Ovary (tissue), 9 donors: ENCODE data around the gene TET1. TPM values are rescaled to one million over a fixed set of nuclear protein-coding genes. Genes with fewer than 3 reads are reported as not detected.

Source experiments
- DNase-seq, 5 donors: peaks; one replicate each; pipeline ENCODE4 v3.0.0-alpha.2; 2019 to 2020
- H3K27ac ChIP-seq, 2 donors: fragments of 200-600 bp; one replicate each; pipeline versions ENCODE4 v1.5.1 to v1.8.0; 2019 to 2022
- H3K27me3 ChIP-seq: fragments of 200-600 bp; one replicate; pipeline ENCODE4 v1.8.0; 2022
- H3K36me3 ChIP-seq: fragments of 200-600 bp; sonication (generic); one replicate; pipeline ENCODE4 v1.5.1; 2019
- H3K4me1 ChIP-seq: one replicate; pipeline ENCODE4 v1.8.1; 2013; ENCODE audit warnings: mild to moderate bottlenecking, moderate library complexity; ENCODE audit not compliant: insufficient read depth
- H3K4me3 ChIP-seq: fragments of 200-600 bp; sonication (generic); one replicate; pipeline ENCODE4 v1.5.1; 2017
- H3K9me3 ChIP-seq, 2 donors: fragments of 200-600 bp in 1 of 2; sonication (generic) in 1 of 2; one replicate each; pipeline versions ENCODE4 v1.5.1 to v1.8.1; 2013 to 2019; ENCODE audit warnings: mild to moderate bottlenecking in 1 of 2, moderate library complexity in 1 of 2
- CTCF ChIP-seq, 3 donors: fragments of 450-650 bp in 2 of 3; fragments of 200-600 bp in 1 of 3; IDR thresholded peaks; one replicate each; pipeline versions ENCODE4 v1.5.1 to v1.8.0; 2016 to 2022; ENCODE audit warnings: antibody characterized with exemption in 3 of 3, mild to moderate bottlenecking in 1 of 3
- EP300 ChIP-seq: sonication (generic); formaldehyde crosslinking; IDR thresholded peaks from one replicate; pipeline ENCODE4 v1.6.1; 2017; ENCODE audit warnings: antibody characterized with exemption
- POLR2A ChIP-seq: fragments of 450-650 bp; IDR thresholded peaks from one replicate; pipeline ENCODE4 v1.6.1; 2017; ENCODE audit warnings: antibody characterized with exemption, mild to moderate bottlenecking, moderate library complexity
- WGBS, 3 donors: extraction: QIAGEN DNeasy Blood & Tissue Kit in 1 of 3; methylation state at CpG; one replicate each; pipeline versions ENCODE4 v1.1.5 to v1.1.7; 2013 to 2017; 5-methylcytosine and 5-hydroxymethylcytosine counted together
- intact Hi-C, 4 donors: fragments of 100-400 bp; cut with DNase I; formaldehyde crosslinking; loops; one replicate each; pipeline versions ENCODE4 v1.11.0 to v1.15.1; 2022 to 2023
- polyA plus RNA-seq, 2 donors: library from polyadenylated mRNA; stranded (reverse); fragments of 200-250 nt in 1 of 2; fragments of 350-450 nt in 1 of 2; fragmentation: Illumina TruSeq in 1 of 2; extraction: RNeasy Lipid Tissue Mini Kit (QIAGEN cat#74804) in 1 of 2; gene quantifications; one replicate each; pipeline ENCODE4 v1.2.3, GENCODE V29; 2013 to 2014
- total RNA-seq, 7 donors: library from RNA; depleted of rRNA in 2 of 7; stranded (reverse); fragments of >200 nt in 2 of 7; fragmentation: NEBNext Ultra II Directional in 3 of 7; extraction: Animal tissue kit (Norgen Biotek cat#: 25700) in 3 of 7; gene quantifications; one replicate each; pipeline versions ENCODE4 v1.1.0 to v1.2.4, GENCODE V29; 2016 to 2023
- donor health status: DM: no; HTN: no; CAD: no; lungs with moderate emphysema.
- donor health status: DM: no; HTN: no; CAD: no.
- donor health status: Bipolar disorder and iron deficiency.
- donor health status: DM: yes; HTN: yes; CAD: no.
- donor health status: DM: no; HTN: no; CAD: no.
- donor health status: DM: yes; HTN: yes; CAD: no.

TET1 gene
- total and polyA plus RNA-seq, 9 donors: 0.69 to 7.0 (median 5.3) TPM

- H3K4me3 ChIP-seq: no peak overlapping the region
- WGBS, 3 donors: 67 to 88% (median 81%) methylated on average over 5 of the region's 5 CpGs
These were observed 108.1 kb downstream of the TET1 start for GRCh38 chr10:68668231-68668630.

GRCh38 chr10:68668972-68669371, 108.8 kb downstream of the TET1 start:
- 90 to 97% (median 93%) methylated on average over 4 of the region's 4 CpGs for WGBS, 3 donors
- H3K4me3 ChIP-seq: no peak overlapping the region

More at GRCh38 chr10:68668231-68668630, 108.1 kb downstream of the TET1 start:
- intact Hi-C loops: no loop called here
- DNase-seq: no peak
- Histone ChIP-seq H3K4me1 (no peaks in the 10 kb centered on the region), H3K36me3 (no peaks in the 10 kb centered on the region), H3K9me3 (no peaks in the 10 kb centered on the region), H3K27me3 (no peaks in the 10 kb centered on the region), H3K27ac (no peak overlapping the region)
- no peak for TF ChIP-seq EP300
- no peak for TF ChIP-seq POLR2A
- no peak for TF ChIP-seq CTCF (IDR thresholded peaks at IDR 0.05)

GRCh38 chr10:68684413-68684812, 124.3 kb downstream of the TET1 start:
- intact Hi-C loops: no loop called here
- Histone ChIP-seq H3K4me1 (no peaks in the 10 kb centered on the region), H3K4me3 (no peak overlapping the region), H3K36me3 (no peaks in the 10 kb centered on the region), H3K9me3 (no peaks in the 10 kb centered on the region), H3K27me3 (no peaks in the 10 kb centered on the region), H3K27ac (no peak overlapping the region)
- DNase-seq: no peak
- 85 to 92% (median 90%) methylated on average over 3 of the region's 3 CpGs for WGBS, 3 donors
- TF ChIP-seq CTCF (IDR thresholded peaks at IDR 0.05) (no peak), EP300 (no peak), POLR2A (no peak)

More at GRCh38 chr10:68668972-68669371, 108.8 kb downstream of the TET1 start:
- Histone ChIP-seq H3K27ac (no peak overlapping the region), H3K9me3 (no peaks in the 10 kb centered on the region), H3K27me3 (no peaks in the 10 kb centered on the region), H3K4me1 (no peaks in the 10 kb centered on the region), H3K36me3 (no peaks in the 10 kb centered on the region)
- no peak for TF ChIP-seq CTCF (IDR thresholded peaks at IDR 0.05)
- TF ChIP-seq POLR2A: no peak
- TF ChIP-seq EP300: no peak
- no peak for DNase-seq
- intact Hi-C loops: no loop called here

- Histone ChIP-seq H3K4me3 (no peak overlapping the region), H3K27me3 (no peaks in the 10 kb centered on the region), H3K27ac (no peak overlapping the region), H3K4me1 (no peaks in the 10 kb centered on the region), H3K36me3 (no peaks in the 10 kb centered on the region), H3K9me3 (no peaks in the 10 kb centered on the region)
- TF ChIP-seq POLR2A (no peak), CTCF (IDR thresholded peaks at IDR 0.05) (no peak), EP300 (no peak)
- intact Hi-C loops: no loop called here
- 92 to 100% (median 93%) methylated on average over 1 of the region's 1 CpG for WGBS, 3 donors
- no peak for DNase-seq
These were observed 135.9 kb downstream of the TET1 start for GRCh38 chr10:68696018-68696417.

- intact Hi-C loops: no loop called here
These were observed 137.0 kb downstream of the TET1 start for GRCh38 chr10:68697106-68697505.

More at GRCh38 chr10:68697106-68697505, 137.0 kb downstream of the TET1 start:
- Histone ChIP-seq H3K36me3 (no peaks in the 10 kb centered on the region), H3K27me3 (no peaks in the 10 kb centered on the region), H3K9me3 (no peaks in the 10 kb centered on the region), H3K27ac (no peak overlapping the region), H3K4me1 (no peaks in the 10 kb centered on the region), H3K4me3 (no peak overlapping the region)
- TF ChIP-seq POLR2A (no peak), CTCF (IDR thresholded peaks at IDR 0.05) (no peak), EP300 (no peak)
- WGBS, 3 donors: 89 to 100% (median 100%) methylated on average over 1 of the region's 1 CpG
- DNase-seq: no peak
